Stimulated activated CD4-positive, alpha-beta T cell treated with anti-CD3 and anti-CD28 coated beads, Interleukin-15, amount 100 ng/mL, for 48 hours (primary cell): ENCODE measurements around the gene BRI3BP.

Experiments
- DNase-seq, 2 donors: peaks; one replicate each; pipeline ENCODE4 v3.0.0-alpha.2; 2020; ENCODE audit warnings: low read depth in 2 of 2

Gene BRI3BP

GRCh38 chr12:124993626-124994436, at the start of gene BRI3BP:
TSS of gene BRI3BP (plus strand) at chr12:124993645. CDS start at chr12:124993791, 146 bp downstream.
- peak in 1 of 2 donors; percentile 66 for DNase-seq

GRCh38 chr12:124946447-124946793, 47.0 kb upstream of the BRI3BP start:
- DNase-seq, result no peak

- no peak for DNase-seq
These were observed 46.4 kb upstream of the BRI3BP start for GRCh38 chr12:124947013-124947412.

GRCh38 chr12:124947561-124948398, 45.7 kb upstream of the BRI3BP start:
- DNase-seq, result no peak

- no peak for DNase-seq
These were observed 44.4 kb upstream of the BRI3BP start for GRCh38 chr12:124949066-124949465.

GRCh38 chr12:124949779-124950728, 43.4 kb upstream of the BRI3BP start:
- DNase-seq, result no peak

- DNase-seq, result no peak
These were observed 41.1 kb upstream of the BRI3BP start for GRCh38 chr12:124952295-124952694.

GRCh38 chr12:124952801-124953200, 40.6 kb upstream of the BRI3BP start:
- DNase-seq, result no peak

- DNase-seq, result no peak
These were observed 39.6 kb upstream of the BRI3BP start for GRCh38 chr12:124953689-124954405.

- DNase-seq, result no peak
These were observed 38.7 kb upstream of the BRI3BP start for GRCh38 chr12:124954771-124955170.

GRCh38 chr12:124956571-124956970, 36.9 kb upstream of the BRI3BP start:
- DNase-seq, result no peak

- no peak for DNase-seq
These were observed 32.4 kb upstream of the BRI3BP start for GRCh38 chr12:124961055-124961454.

- DNase-seq, result no peak
These were observed 30.2 kb upstream of the BRI3BP start for GRCh38 chr12:124963211-124963610.

- no peak for DNase-seq
These were observed 29.2 kb upstream of the BRI3BP start for GRCh38 chr12:124964251-124964650.

- DNase-seq, result no peak
These were observed 28.5 kb upstream of the BRI3BP start for GRCh38 chr12:124964836-124965462.

GRCh38 chr12:124967016-124967739, 26.3 kb upstream of the BRI3BP start:
- no peak for DNase-seq

- DNase-seq, result no peak
These were observed 24.8 kb upstream of the BRI3BP start for GRCh38 chr12:124968656-124969055.

GRCh38 chr12:124970647-124971402, 22.6 kb upstream of the BRI3BP start:
- no peak for DNase-seq

GRCh38 chr12:124971603-124972002, 21.8 kb upstream of the BRI3BP start:
- DNase-seq, result no peak
